ENCODE measurements around the gene SFMBT1. TPM values are rescaled to one million over a fixed set of nuclear protein-coding genes. Genes with fewer than 3 reads are reported as not detected.

Gene SFMBT1
- total RNA-seq, 6 experiments from 2014 or later: 3.0 to 4.8 (median 3.9) TPM

- Mint-ChIP-seq H3K27me3 (ENCODE audit: insufficient read depth) (no peaks in the 10 kb centered on the region; the same call in 1 of the 2 replicates), H3K9me3 (no peaks in the 10 kb centered on the region), H3K27ac (no peak overlapping the region), H3K4me3 (no peak overlapping the region), H3K36me3 (ENCODE audit: low read depth) (no peaks in the 10 kb centered on the region), H3K4me1 (ENCODE audit: low read depth) (no peaks in the 10 kb centered on the region)
- no peak for TF ChIP-seq CTCF (IDR thresholded peaks at IDR 0.05)
- no peak for DNase-seq
Measured at GRCh38 chr3:52912885-52913731, 132.8 kb downstream of the SFMBT1 start.

GRCh38 chr3:52910823-52911222 is 135.1 kb downstream of the SFMBT1 start:
- no peak for DNase-seq
- no peak overlapping the region for H3K4me3 Mint-ChIP-seq
- H3K9me3 Mint-ChIP-seq: no peaks in the 10 kb centered on the region
- H3K4me1 Mint-ChIP-seq (ENCODE audit: low read depth): no peaks in the 10 kb centered on the region
- no peaks in the 10 kb centered on the region; the same call in 1 of the 2 replicates for H3K27me3 Mint-ChIP-seq (ENCODE audit: insufficient read depth)
- TF ChIP-seq CTCF (IDR thresholded peaks at IDR 0.05): no peak
- H3K36me3 Mint-ChIP-seq (ENCODE audit: low read depth): no peaks in the 10 kb centered on the region
- H3K27ac Mint-ChIP-seq: no peak overlapping the region

GRCh38 chr3:52907497-52907896 is 138.4 kb downstream of the SFMBT1 start:
- Mint-ChIP-seq H3K27me3 (ENCODE audit: insufficient read depth) (no peaks in the 10 kb centered on the region; the same call in 1 of the 2 replicates), H3K36me3 (ENCODE audit: low read depth) (no peaks in the 10 kb centered on the region), H3K9me3 (no peaks in the 10 kb centered on the region), H3K27ac (no peak overlapping the region), H3K4me1 (ENCODE audit: low read depth) (no peaks in the 10 kb centered on the region), H3K4me3 (no peak overlapping the region)
- no peak for DNase-seq
- TF ChIP-seq CTCF (IDR thresholded peaks at IDR 0.05): peak; percentile 31

- Mint-ChIP-seq H3K27ac (no peak overlapping the region), H3K27me3 (ENCODE audit: insufficient read depth) (no peaks in the 10 kb centered on the region), H3K4me3 (no peak overlapping the region), H3K36me3 (ENCODE audit: low read depth) (no peaks in the 10 kb centered on the region), H3K9me3 (no peaks in the 10 kb centered on the region), H3K4me1 (ENCODE audit: low read depth) (no peaks in the 10 kb centered on the region)
- DNase-seq: no peak
- TF ChIP-seq CTCF (IDR thresholded peaks at IDR 0.05): no peak
Measured at GRCh38 chr3:52904552-52904951, 141.3 kb downstream of the SFMBT1 start.

GRCh38 chr3:52904000-52904399 is 141.9 kb downstream of the SFMBT1 start:
- TF ChIP-seq CTCF (IDR thresholded peaks at IDR 0.05): no peak
- Mint-ChIP-seq H3K4me1 (ENCODE audit: low read depth) (no peaks in the 10 kb centered on the region), H3K4me3 (no peak overlapping the region), H3K9me3 (no peaks in the 10 kb centered on the region), H3K27me3 (ENCODE audit: insufficient read depth) (no peaks in the 10 kb centered on the region), H3K36me3 (ENCODE audit: low read depth) (no peaks in the 10 kb centered on the region), H3K27ac (no peak overlapping the region)
- DNase-seq: no peak

All from HFFc6 (cell line).